GM19035 (cell line): ENCODE results near the gene ADIPOQ.
"Not testable (repeated sequence)": the region's sequence is repeated elsewhere in the genome, so short reads cannot be mapped to it uniquely, and the experiment has no call there.

Experiments
- ATAC-seq: cut with Tn5 transposase; IDR thresholded peaks from one replicate; pipeline ENCODE4 v1.9.1; 2021; ENCODE audit not compliant: unreplicated experiment

Gene ADIPOQ

GRCh38 chr3:186826410-186826975 lies 16.0 kb upstream of the ADIPOQ start:
- ATAC-seq, result peak; percentile 19

- ATAC-seq, result peak; percentile 94
Measured at GRCh38 chr3:186826976-186827857, 15.3 kb upstream of the ADIPOQ start.

DNA sequence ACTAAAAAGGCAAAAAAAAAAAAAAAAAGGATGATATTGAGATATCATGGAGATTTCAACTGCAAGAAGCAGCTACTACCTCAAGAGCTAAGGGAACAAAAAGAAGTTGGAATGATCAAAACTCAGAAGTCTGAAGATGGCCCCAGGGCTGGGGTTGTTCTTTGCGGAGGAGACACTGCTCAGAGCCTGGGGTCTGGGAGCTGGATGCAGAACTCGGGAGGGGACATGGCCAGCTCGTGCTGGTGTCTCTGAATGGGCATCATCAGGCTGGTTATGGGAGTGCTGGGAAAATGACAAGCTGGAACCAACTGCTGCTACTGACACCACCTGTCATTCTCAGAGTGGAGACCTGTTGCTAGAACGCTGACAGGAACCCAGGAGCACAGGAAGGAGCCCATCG lies 14.2 kb upstream of the ADIPOQ start:
- ATAC-seq, result no peak

GRCh38 chr3:186831798-186832197 lies 10.7 kb upstream of the ADIPOQ start:
- no peak for ATAC-seq

DNA sequence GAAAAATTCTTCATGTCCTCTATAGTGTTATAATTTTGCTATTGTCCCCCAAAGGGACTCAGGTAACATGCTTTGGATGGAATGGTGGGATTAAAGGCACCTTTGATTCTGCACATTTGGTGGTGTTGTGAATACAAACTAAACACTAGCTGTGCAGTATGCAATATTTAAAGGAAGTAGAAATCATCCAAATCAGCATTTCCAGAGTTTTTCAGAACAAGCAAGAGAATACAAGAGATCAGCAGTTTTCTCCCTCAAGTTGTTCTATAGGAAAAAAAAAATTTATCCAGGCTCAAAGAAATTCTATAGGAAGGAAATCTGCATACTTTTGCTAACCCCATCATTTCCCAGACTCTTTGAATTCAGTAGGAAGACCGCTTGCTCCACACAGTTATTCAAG lies 10.2 kb upstream of the ADIPOQ start:
- no peak for ATAC-seq

DNA sequence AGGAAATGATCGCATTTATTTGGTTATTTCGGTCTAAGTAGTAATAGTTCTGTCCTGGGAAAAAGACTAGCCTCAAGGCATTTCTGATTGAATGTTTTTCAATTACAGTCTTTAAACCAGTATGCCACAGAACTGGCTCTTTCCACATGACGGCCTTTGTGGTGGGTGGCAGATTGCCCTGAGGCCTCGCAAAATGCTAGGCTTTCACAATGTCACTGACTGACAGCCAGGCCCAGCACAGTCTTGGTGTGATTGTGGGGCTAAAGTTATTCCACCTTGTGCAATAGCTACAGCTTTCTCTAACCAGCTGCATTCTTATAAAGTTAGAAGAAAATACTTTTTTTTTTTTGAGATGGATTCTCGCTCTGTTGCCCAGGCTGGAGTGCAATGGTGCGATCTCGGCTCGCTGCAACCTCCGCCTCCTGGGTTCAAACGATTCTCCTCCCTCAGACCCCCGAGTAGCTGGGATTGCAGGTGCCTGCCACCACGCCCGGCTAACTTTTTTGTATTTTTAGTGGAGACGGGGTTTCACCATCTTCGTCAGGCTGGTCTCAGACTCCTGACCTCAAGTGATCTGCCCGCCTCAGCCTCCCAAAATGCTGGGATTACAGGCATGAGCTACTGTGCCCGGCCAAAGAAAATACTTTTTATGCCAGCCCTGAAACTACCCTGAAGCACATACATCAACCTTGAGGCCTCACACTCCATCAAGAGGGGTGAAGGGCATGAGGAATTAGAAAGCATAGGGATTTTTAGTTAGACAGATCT lies 2.5 kb upstream of the ADIPOQ start:
- ATAC-seq, result no peak

- no peak for ATAC-seq
Measured at GRCh38 chr3:186841620-186842019, 890 bp upstream of the ADIPOQ start.

DNA sequence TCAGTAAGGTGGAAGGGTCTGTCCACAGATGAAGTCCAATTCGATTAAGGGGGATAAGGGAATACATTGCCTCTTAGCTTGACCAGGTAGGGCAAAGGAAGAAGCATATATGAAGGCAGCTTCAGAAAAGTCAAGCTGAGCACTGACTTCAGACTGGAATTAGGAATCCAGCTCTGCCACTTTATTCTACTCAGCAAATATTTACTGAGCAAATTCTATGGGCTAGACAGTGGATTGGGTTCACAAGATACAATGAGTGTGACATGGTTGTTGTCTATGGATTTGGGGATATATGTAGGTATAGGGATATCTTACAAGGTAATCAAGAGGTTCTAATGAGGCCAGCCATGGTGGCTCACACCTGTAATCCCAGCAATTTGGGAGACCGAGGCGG lies 526 bp downstream of the ADIPOQ start:
- no peak for ATAC-seq

GRCh38 chr3:186844908-186845307 lies 2.4 kb downstream of the ADIPOQ start:
- ATAC-seq, result no peak

- no peak for ATAC-seq
Measured at GRCh38 chr3:186845756-186846155, 3.2 kb downstream of the ADIPOQ start.

DNA sequence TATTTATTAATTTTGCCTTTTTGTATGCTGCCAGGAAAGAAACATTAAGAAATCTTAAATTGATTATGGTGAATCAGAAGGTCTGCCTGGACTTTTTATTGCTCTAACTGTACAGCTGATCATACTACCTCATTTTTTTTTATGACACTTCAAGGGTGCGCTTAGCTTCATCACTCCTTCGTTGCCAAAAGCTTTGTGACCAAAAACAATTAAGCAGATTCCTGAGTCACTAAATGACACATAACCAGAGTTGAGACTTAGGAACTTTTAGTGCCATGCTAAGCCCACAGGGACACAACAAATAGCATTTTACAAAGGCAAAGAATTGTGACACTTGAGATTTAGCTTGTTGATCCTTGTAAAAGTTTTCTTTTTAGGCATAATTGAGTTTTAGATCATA lies 4.9 kb downstream of the ADIPOQ start:
- no peak for ATAC-seq

- no peak for ATAC-seq
Measured at GRCh38 chr3:186849374-186849975, 7.0 kb downstream of the ADIPOQ start.

GRCh38 chr3:186851835-186852234 lies 9.3 kb downstream of the ADIPOQ start:
- not testable (repeated sequence) for ATAC-seq

GRCh38 chr3:186852994-186853393 lies 10.5 kb downstream of the ADIPOQ start:
- no peak for ATAC-seq

DNA sequence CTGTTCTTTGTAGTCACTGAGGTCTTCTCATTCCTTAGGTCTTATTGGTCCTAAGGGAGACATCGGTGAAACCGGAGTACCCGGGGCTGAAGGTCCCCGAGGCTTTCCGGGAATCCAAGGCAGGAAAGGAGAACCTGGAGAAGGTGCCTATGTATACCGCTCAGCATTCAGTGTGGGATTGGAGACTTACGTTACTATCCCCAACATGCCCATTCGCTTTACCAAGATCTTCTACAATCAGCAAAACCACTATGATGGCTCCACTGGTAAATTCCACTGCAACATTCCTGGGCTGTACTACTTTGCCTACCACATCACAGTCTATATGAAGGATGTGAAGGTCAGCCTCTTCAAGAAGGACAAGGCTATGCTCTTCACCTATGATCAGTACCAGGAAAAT lies 11.6 kb downstream of the ADIPOQ start:
- no peak for ATAC-seq

GRCh38 chr3:186854954-186855353 lies 12.4 kb downstream of the ADIPOQ start:
- no peak for ATAC-seq

DNA sequence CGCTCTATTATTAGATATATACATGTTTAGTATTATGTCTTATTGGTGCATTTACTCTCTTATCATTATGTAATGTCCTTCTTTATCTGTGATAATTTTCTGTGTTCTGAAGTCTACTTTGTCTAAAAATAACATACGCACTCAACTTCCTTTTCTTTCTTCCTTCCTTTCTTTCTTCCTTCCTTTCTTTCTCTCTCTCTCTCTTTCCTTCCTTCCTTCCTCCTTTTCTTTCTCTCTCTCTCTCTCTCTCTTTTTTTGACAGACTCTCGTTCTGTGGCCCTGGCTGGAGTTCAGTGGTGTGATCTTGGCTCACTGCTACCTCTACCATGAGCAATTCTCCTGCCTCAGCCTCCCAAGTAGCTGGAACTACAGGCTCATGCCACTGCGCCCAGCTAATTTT lies 15.2 kb downstream of the ADIPOQ start:
- ATAC-seq, result no peak

GRCh38 chr3:186865215-186865853 lies 22.8 kb downstream of the ADIPOQ start:
- not testable (repeated sequence) for ATAC-seq

GRCh38 chr3:186866095-186866494 lies 23.6 kb downstream of the ADIPOQ start:
- not testable (repeated sequence) for ATAC-seq

DNA sequence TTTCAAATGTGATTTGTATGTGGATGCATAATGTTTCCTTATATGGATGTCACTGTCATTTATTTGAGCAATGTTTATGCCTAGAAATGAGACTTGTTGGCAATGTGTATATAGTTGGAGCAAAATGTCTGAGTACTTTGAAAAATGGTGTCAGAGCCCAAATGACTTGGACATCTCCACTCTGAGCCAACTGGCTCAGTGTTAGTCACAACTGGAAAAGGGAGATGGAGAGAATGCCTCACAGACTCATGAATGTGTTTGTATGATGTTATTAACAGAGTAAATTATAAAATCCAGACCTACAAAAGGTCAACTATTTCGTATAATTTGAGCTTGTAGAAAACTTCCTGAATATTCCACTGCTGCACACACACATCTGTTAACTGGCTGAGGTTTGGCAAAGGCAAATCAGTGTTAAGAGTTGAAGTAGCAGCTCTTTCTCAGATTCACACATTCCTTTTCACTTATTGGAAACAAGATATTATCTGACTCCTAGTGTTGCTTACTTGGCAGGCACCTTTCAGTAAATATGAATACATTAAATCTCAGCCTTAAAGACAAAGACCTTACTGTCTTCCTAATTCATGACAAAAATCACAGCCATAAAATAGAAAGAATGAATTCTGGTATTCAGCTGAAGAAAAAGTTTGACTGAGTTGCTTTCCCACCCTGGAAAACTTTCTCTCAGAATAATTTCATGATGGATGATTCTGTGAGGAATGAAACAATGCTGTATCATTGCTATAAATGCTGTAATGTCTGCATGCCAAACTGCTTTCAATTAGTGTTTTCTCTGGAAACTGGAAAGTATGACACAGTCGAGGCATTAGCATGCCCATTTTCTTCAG lies 27.0 kb downstream of the ADIPOQ start:
- ATAC-seq, result no peak
